Measurements from ENCODE around the gene RAP2A. TPM values are rescaled to one million over a fixed set of nuclear protein-coding genes. Genes with fewer than 3 reads are reported as not detected.

Gene RAP2A
- total and polyA plus RNA-seq, 2 experiments from 2014 or later: 12.1 to 41.9 TPM

GRCh38 chr13:97422118-97423054 is 11.6 kb upstream of the RAP2A start:
- Histone ChIP-seq H3K79me2 (no peaks in the 10 kb centered on the region), H3K27me3 (no peaks in the 10 kb centered on the region), H3K9me3 (ENCODE audit: low read depth) (no peaks in the 10 kb centered on the region), H2AFZ (no peak overlapping the region), H3K4me3 (no peak overlapping the region), H3K4me2 (no peak overlapping the region), H3K27ac (no peak overlapping the region), H3K36me3 (replicated peaks; ENCODE audit: insufficient read depth, low read depth) (no peaks in the 10 kb centered on the region), H3K4me1 (ENCODE audit: insufficient read depth) (no peaks in the 10 kb centered on the region), H4K20me1 (ENCODE audit: insufficient read depth, poor library complexity, severe bottlenecking) (no peaks in the 10 kb centered on the region), H3K9me2 (replicated peaks; ENCODE audit: insufficient read depth) (no peaks in the 10 kb centered on the region)
- 84% methylated on average over 8 of the region's 8 CpGs for WGBS (ENCODE audit: low lambda C conversion rate, missing lambda C conversion rate)
- TF ChIP-seq EZH2phosphoT487 (IDR thresholded peaks at IDR 0.05; ENCODE audit: low read depth, severe bottlenecking, unreplicated experiment) (no peak), CTCF (IDR thresholded peaks at IDR 0.05; ENCODE audit: poor library complexity) (no peak), EZH2 (IDR thresholded peaks at IDR 0.05; ENCODE audit: borderline replicate concordance) (no peak)
- no peak for DNase-seq (ENCODE audit: low spot score)

GRCh38 chr13:97423300-97424045 is 10.5 kb upstream of the RAP2A start:
- no peaks in the 10 kb centered on the region for H3K9me2 ChIP-seq (replicated peaks; ENCODE audit: insufficient read depth)
- H3K36me3 ChIP-seq (replicated peaks; ENCODE audit: insufficient read depth, low read depth): no peaks in the 10 kb centered on the region
- H3K4me1 ChIP-seq (ENCODE audit: insufficient read depth): no peaks in the 10 kb centered on the region
- no peak overlapping the region for H3K27ac ChIP-seq
- H3K9me3 ChIP-seq (ENCODE audit: low read depth): no peaks in the 10 kb centered on the region
- H3K27me3 ChIP-seq: no peaks in the 10 kb centered on the region
- DNase-seq (ENCODE audit: low spot score): no peak
- no peaks in the 10 kb centered on the region for H3K79me2 ChIP-seq
- no peaks in the 10 kb centered on the region for H4K20me1 ChIP-seq (ENCODE audit: insufficient read depth, poor library complexity, severe bottlenecking)
- TF ChIP-seq EZH2phosphoT487 (IDR thresholded peaks at IDR 0.05; ENCODE audit: low read depth, severe bottlenecking, unreplicated experiment) (no peak), CTCF (IDR thresholded peaks at IDR 0.05; ENCODE audit: poor library complexity) (no peak), EZH2 (IDR thresholded peaks at IDR 0.05; ENCODE audit: borderline replicate concordance) (no peak)
- no peak overlapping the region for H2AFZ ChIP-seq
- WGBS (ENCODE audit: low lambda C conversion rate, missing lambda C conversion rate): 94% methylated on average over 8 of the region's 8 CpGs
- no peak overlapping the region for H3K4me2 ChIP-seq
- H3K4me3 ChIP-seq: no peak overlapping the region

- H3K9me3 ChIP-seq (ENCODE audit: low read depth): no peaks in the 10 kb centered on the region
- no peaks in the 10 kb centered on the region for H3K36me3 ChIP-seq (replicated peaks; ENCODE audit: insufficient read depth, low read depth)
- H3K79me2 ChIP-seq: no peaks in the 10 kb centered on the region
- H2AFZ ChIP-seq: no peak overlapping the region
- no peaks in the 10 kb centered on the region for H3K9me2 ChIP-seq (replicated peaks; ENCODE audit: insufficient read depth)
- no peak overlapping the region for H3K27ac ChIP-seq
- no peak for DNase-seq (ENCODE audit: low spot score)
- H3K27me3 ChIP-seq: no peaks in the 10 kb centered on the region
- 51% methylated on average over 2 of the region's 2 CpGs for WGBS (ENCODE audit: low lambda C conversion rate, missing lambda C conversion rate)
- no peak overlapping the region for H3K4me2 ChIP-seq
- TF ChIP-seq CTCF (IDR thresholded peaks at IDR 0.05; ENCODE audit: poor library complexity): no peak
- TF ChIP-seq EZH2 (IDR thresholded peaks at IDR 0.05; ENCODE audit: borderline replicate concordance): no peak
- TF ChIP-seq EZH2phosphoT487 (IDR thresholded peaks at IDR 0.05; ENCODE audit: low read depth, severe bottlenecking, unreplicated experiment): no peak
- H3K4me1 ChIP-seq (ENCODE audit: insufficient read depth): no peaks in the 10 kb centered on the region
- no peaks in the 10 kb centered on the region for H4K20me1 ChIP-seq (ENCODE audit: insufficient read depth, poor library complexity, severe bottlenecking)
- H3K4me3 ChIP-seq: no peak overlapping the region
These were observed 8.4 kb upstream of the RAP2A start for GRCh38 chr13:97425590-97425989.

Data from hepatocyte (in vitro differentiated cells).